Retina (tissue), 1 donor: Measurements from ENCODE around the gene SMIM35.

Experiments used
- DNase-seq: peaks from one replicate; pipeline ENCODE4 v3.0.0-alpha.2; 2016

Gene SMIM35

DNA sequence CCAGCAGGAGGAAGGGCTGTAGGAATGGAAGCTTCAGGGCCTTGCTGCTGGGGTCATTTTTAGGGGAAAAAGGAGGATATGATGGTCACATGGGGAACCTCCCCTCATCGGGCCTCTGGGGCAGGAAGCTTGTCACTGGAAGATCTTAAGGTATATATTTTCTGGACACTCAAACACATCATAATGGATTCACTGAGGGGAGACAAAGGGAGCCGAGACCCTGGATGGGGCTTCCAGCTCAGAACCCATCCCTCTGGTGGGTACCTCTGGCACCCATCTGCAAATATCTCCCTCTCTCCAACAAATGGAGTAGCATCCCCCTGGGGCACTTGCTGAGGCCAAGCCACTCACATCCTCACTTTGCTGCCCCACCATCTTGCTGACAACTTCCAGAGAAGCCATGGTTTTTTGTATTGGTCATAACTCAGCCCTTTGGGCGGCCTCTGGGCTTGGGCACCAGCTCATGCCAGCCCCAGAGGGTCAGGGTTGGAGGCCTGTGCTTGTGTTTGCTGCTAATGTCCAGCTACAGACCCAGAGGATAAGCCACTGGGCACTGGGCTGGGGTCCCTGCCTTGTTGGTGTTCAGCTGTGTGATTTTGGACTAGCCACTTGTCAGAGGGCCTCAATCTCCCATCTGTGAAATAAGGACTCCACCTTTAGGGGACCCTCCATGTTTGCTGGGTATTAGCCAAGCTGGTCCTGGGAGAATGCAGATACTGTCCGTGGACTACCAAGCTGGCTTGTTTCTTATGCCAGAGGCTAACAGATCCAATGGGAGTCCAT lies 86.5 kb downstream of the SMIM35 start:
- no peak for DNase-seq

DNA sequence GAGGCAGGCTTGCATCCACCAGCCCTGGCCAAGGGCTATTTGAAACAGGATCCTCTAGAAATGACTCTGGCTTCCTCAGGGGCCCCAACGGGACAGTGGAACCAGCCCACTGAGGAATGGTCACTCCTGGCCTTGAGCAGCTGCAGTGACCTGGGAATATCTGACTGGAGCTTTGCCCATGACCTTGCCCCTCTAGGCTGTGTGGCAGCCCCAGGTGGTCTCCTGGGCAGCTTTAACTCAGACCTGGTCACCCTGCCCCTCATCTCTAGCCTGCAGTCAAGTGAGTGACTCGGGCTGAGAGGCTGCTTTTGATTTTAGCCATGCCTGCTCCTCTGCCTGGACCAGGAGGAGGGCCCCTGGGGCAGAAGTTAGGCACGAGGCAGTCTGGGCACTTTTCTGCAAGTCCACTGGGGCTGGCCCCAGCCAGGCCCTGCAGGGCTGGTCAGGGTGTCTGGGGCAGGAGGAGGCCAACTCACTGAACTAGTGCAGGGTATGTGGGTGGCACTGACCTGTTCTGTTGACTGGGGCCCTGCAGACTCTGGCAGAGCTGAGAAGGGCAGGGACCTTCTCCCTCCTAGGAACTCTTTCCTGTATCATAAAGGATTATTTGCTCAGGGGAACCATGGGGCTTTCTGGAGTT lies 87.3 kb downstream of the SMIM35 start:
- DNase-seq, result no peak

DNA sequence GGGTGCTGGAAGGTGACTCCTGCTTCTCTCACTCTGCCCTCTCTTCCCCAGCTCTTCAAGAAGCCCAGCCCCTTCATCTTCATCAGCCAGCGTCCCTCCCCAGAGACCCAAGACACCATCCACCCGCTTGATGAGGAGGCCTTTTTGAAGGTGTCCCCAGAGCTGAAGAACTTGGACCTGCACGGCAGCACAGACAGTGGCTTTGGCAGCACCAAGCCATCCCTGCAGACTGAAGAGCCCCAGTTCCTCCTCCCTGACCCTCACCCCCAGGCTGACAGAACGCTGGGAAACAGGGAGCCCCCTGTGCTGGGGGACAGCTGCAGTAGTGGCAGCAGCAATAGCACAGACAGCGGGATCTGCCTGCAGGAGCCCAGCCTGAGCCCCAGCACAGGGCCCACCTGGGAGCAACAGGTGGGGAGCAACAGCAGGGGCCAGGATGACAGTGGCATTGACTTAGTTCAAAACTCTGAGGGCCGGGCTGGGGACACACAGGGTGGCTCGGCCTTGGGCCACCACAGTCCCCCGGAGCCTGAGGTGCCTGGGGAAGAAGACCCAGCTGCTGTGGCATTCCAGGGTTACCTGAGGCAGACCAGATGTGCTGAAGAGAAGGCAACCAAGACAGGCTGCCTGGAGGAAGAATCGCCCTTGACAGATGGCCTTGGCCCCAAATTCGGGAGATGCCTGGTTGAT lies 88.0 kb downstream of the SMIM35 start:
- DNase-seq, result no peak

DNA sequence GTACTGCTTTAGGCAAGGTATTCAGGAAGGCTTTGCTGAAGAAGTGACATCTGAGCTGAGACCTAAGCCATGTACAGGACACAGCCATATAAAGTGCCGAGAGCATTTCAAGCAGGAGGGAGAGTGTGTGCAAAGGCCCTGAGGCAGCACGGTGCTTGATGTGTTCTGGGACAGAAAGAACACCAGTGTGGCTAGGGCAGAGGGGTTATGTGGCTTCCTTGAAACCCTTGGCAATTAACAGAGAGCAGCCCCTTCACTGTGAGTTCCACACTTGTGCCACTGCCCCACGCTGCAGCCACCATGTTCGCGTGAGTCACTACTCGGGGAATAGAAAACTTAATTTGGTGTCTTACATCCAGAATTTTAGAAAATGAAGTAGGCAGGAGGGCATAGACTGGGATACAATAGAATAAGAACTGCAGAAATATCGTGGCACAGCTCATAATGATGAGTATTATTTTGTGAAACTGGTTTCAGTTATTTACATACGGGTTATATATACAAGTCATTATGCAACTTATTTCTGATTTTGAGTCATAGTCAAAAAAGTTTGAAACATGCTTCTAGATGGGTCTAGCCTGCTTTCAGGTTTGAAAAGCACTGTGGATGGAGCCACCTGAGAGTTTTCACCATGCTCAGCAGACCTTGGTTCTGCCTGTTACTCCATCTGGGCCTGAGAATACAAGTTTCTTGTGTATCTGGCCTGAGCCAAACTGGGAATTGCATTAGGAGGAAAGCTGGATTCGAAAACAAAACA lies 88.8 kb downstream of the SMIM35 start:
- DNase-seq, result no peak

GRCh38 chr11:117997406-117997805 lies 89.4 kb downstream of the SMIM35 start:
- DNase-seq, result no peak

- no peak for DNase-seq
These were observed 90.7 kb downstream of the SMIM35 start for GRCh38 chr11:117996058-117996457.

DNA sequence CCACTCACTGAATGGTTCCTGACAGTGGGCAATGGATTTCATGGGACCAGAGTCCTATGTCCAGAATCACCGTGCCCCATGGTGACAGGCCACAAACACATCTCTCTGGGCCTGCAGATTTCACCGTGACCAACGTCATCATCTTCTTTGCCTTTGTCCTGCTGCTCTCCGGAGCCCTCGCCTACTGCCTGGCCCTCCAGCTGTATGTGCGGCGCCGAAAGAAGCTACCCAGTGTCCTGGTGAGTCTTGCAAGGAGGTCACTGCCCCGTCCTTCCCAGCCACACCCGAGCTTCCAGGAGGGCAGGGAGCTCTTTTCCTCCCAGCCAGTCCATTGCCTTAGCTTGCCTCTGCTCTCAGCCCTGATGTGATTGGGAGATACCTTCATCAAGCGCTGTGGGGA lies 91.3 kb downstream of the SMIM35 start:
- no peak for DNase-seq

- DNase-seq, result no peak
These were observed 92.6 kb downstream of the SMIM35 start for GRCh38 chr11:117993988-117994745.

- no peak for DNase-seq
These were observed 94.1 kb downstream of the SMIM35 start for GRCh38 chr11:117992620-117993019.

DNA sequence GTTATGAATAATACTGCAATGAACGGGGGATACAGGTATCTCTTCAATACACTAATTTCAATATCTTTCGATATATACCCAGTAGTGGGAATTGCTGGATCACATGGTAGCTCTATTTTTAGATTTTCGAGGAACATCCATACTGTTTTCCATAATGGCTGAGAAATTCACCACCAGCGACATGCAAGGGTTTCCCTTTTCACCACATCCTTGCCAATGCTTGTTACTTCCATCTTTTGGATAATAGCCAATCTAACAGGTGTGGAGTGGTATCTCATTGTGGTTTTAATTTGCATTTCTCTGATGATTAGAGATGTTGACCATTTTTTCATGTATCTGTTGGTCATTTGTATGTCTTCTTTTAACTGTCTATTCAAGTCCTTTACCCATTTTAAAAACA lies 94.6 kb downstream of the SMIM35 start:
- no peak for DNase-seq

DNA sequence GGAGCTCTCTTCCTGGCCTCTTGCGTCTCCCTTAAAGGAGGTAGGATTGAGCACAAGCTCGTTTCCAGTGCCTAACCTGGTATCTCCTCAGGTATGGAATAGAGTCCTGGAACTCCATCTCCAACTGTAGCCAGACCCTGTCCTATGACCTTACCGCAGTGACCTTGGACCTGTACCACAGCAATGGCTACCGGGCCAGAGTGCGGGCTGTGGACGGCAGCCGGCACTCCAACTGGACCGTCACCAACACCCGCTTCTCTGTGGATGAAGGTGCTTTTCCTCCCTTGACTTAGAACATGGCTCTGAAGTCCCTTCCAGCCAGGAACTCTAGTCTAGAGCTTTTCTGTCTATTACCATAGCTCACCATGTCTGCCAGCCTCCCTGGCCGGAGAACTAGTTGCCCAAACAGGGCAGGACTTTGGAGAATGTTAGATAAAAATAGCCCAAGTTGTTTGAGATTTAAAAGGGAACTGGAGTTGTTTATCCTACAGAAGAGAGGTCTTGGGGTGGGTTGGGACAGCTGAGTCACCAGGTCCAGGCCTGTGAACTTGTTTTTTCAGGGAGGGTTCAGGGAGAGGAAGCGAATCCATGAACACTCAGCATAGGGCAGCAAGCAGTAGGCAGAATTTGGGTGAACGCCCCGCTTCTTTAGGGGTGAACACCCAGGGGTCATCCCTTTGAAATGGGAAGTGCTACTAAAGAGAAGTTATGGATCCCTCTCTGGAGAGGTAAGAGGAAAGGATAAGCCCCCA lies 97.2 kb downstream of the SMIM35 start:
- DNase-seq, result no peak

DNA sequence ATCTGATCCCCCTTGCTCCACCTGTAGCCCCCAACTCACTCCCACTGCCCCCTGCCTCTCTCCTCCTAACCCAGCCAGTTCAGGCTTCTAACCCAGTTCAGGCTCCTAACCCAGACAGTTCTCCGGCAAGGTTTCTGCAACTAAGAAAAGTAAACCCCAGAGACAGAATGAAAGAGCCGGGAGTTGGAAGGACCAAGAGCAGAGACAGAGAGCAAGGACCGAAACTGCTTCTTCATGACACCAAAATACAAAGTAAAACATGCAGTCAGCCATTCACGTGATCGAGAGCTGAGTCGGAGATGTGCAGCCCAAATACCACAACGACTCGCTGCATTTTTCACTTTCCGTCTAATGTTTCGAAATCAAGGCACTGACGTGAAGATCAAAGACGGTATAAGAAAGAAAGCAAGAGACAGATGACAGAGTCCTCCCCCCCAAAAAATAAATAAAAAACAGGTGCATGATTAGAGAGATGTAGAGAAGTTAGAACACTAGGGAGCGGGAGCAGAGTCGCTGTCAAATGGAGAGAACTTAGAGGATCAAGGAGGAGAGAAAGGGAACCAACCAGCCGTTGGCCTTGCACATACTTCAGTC lies 99.7 kb downstream of the SMIM35 start:
- DNase-seq, result no peak

- peak; percentile 95 for DNase-seq
These were observed 100.5 kb downstream of the SMIM35 start, which contains the start of gene IL10RA for GRCh38 chr11:117985953-117986887. IL10RA (plus strand) TSS chr11:117986394; CDS start chr11:117986468, 74 bp downstream.

DNA sequence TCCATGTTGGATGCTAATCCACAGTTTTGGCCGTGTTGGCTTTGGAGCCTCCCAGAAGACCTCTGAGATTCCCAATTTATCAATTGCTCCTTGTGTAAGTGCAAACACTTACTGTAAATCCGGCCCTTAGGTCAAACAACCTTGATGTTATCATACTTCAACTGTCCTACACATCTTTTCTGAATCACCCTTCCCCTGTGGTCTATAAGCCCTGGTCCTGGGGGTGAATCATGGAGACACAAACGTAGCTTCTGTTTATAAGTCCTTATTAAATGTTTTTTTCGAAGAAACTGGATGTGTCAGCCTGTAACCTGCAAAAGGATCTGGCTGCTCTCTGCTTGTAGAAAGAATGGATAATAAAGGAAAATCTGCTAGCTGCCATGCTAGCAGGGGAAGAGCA lies 102.3 kb downstream of the SMIM35 start:
- DNase-seq, result no peak

- no peak for DNase-seq
These were observed 103.6 kb downstream of the SMIM35 start for GRCh38 chr11:117983163-117983475.

GRCh38 chr11:117980720-117981119 lies 106.0 kb downstream of the SMIM35 start:
- no peak for DNase-seq

GRCh38 chr11:117980280-117980679 lies 106.5 kb downstream of the SMIM35 start:
- DNase-seq, result no peak

DNA sequence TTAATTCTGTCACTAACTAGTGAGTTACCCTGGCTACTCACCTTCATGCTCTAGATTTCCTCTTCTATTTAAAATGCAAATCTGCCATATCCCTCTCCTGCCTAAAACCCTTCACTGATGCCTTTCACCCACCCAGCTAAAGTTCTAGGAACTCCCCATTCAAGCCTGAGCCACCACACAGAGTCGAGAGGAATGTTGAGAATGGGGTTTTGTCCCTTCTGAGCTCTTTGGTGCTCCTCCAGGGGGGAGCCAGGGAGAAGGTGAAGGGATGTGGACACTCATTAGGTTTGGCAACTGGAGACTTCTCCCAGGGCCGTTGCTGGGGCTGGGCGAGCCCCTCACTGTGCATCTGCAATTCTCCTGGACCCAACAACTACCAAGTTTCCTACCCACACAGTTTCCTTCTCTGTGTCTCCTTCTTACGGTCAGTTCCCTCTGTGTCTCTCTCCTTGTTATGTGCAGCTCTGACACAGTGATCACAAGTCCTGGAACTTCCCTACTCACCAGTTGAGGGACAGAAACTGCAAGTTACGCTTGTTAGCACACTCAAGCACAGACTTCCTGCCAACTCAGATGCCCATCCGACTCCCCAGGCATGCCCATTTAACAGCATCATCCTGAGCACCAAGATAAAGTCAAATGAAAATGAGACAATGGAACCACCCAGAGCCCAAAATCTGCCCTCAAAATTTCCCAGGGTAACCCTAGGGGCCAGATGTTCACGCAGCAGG lies 107.1 kb downstream of the SMIM35 start:
- DNase-seq, result no peak

DNA sequence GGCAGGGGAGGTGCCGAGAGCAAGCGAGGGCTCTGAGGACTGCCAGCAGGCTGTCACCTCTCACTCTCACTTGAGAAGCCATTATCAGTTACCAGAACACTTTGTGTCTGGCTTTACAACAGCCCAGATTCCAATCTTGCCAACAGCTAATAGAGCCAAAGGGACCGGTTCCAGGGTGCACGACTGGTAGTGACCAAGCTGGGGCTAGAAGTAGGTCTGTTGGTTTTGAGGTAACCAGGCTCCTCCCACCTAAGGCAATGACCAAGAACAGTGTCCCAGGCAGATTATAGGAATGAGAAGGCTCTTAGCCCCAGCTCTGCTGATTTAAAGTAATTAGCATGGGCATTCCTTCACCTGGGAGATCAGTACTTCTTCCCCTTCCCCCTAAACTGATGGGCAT lies 107.8 kb downstream of the SMIM35 start:
- no peak for DNase-seq
